ENCODE results near the gene OR8H1.

The OR8H1 gene

GRCh38 chr11:56296898-56297297 is 4.8 kb upstream of the OR8H1 start:
- CTCF ChIA-PET: no interaction called here
- POLR2A ChIA-PET: no interaction called here
- DNase-seq (ENCODE audit: extremely low spot score): no peak
- no peak for TF ChIP-seq CTCF (IDR thresholded peaks at IDR 0.05; ENCODE audit: control extremely low read depth, extremely low read depth, low read depth, missing control alignments)

DNA sequence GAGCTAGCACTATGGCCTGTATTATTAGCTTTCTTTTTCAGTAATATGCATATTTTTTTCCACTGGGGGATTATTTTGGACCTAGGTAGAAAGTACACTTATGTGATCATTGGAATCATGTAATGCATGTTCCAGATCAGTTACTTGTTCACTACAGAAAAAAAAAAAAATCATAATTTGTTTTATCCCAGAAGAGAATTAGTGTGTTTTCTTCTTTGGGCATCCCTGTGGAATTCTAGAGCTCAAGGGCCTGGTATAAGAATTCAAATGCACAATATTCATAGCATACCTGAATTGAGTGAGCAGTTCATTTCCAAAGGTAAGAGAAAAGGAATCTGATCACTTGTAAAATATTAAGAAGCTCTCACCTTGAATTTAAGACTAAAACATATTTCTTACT is 18.2 kb downstream of the OR8H1 start, which contains the start of gene OR5T1:
OR5T1 (plus strand) TSS at position 301 of the 400 bp plus-strand sequence. CDS start 1,485 bp downstream, outside the sequence.
- POLR2A ChIA-PET: no interaction called here

DNA sequence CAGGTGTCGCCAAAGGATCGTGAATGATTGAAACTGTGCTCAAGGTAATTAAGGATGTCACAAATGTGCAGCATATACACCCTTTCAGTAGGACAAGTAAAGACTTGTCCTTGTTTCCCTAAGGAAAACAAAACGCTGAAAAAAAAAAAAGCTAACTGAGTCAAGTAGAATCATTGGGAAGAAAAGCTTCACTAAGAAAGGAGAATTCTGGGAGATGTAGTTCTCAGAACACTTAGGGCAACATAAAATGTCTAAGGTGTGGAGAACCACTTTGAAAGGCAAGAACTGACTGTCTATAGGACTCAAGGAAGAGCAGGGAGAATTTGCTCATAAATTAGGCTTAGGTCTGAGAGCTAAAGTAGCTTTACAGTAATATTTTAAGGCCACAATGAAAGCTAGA is 21.0 kb downstream of the OR8H1 start:
- POLR2A ChIA-PET: no interaction called here
- no peak for DNase-seq (ENCODE audit: extremely low spot score)

More for the DNA sequence above, 18.2 kb downstream of the OR8H1 start, which contains the start of gene OR5T1:
- TF ChIP-seq CTCF (IDR thresholded peaks at IDR 0.05; ENCODE audit: control extremely low read depth, extremely low read depth, low read depth, missing control alignments): no peak
- CTCF ChIA-PET: no interaction called here
- no peak for DNase-seq (ENCODE audit: extremely low spot score)

GRCh38 chr11:56251954-56252353 is 40.1 kb downstream of the OR8H1 start, which contains the start of gene OR5T3:
Gene OR5T3, plus strand, starts transcription at chr11:56252254. Its CDS starts 0 bp downstream, at chr11:56252254.
- POLR2A ChIA-PET: no interaction called here
- CTCF ChIA-PET: no interaction called here
- TF ChIP-seq CTCF (IDR thresholded peaks at IDR 0.05; ENCODE audit: control extremely low read depth, extremely low read depth, low read depth, missing control alignments): no peak
- DNase-seq (ENCODE audit: extremely low spot score): no peak

More for the DNA sequence above, 21.0 kb downstream of the OR8H1 start:
- CTCF ChIA-PET: interaction anchor here (1.2 to 1.7 kb wide), 2 partner anchors 10 to 11 kb away, joined by 3 read pairs; no protein-coding TSS in a partner anchor
- no peak for TF ChIP-seq CTCF (IDR thresholded peaks at IDR 0.05; ENCODE audit: control extremely low read depth, extremely low read depth, low read depth, missing control alignments)

Data from GM10248 (cell line).